Measurements from ENCODE around the gene AK3.

GRCh38 chr9:4661611-4662010, 79.4 kb downstream of the AK3 start:
- no peak for TF ChIP-seq CTCF (IDR thresholded peaks at IDR 0.05)
- no peak for TF ChIP-seq POLR2A (IDR thresholded peaks at IDR 0.05)
